ENCODE measurements around the gene SERPINE2.
A peak's percentile ranks its signal among the peaks of the same experiment; 100 is the strongest.
"Not testable (repeated sequence)": the region's sequence is repeated elsewhere in the genome, so short reads cannot be mapped to it uniquely, and the experiment has no call there.

Gene SERPINE2

DNA sequence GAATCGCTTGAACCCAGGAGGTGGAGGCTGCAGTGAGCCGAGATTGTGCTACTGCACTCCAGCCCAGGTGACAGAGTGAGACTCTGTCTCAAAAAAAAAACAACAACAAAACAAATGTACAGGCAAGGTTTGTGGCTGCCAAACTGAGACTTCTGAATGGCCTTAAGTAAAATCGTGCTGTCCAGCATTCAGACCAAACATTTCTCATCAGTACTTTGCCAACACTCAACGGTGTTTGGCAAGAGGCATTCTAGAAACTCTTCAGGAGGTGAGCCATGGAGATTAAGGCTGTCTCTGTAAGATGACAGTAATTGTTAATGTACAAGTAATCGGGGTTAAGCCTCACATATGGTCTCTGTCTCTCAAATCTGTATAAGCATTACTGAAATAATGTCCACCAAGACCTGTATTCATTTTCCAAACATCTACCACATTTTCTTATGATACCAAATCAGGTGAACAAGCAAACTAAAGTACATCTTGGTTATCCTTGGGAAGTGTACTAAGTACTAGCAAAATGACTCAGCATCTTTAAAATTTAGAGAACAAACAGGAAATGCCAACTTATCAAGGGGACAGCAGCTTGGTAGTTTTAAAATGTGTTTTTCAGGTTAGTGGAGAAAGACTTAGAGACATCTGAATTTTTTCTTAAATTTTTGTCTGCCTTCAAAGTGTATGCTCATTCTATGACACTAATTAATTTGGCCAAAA, 29.3 kb downstream of the SERPINE2 start:
- no peak for DNase-seq

DNA sequence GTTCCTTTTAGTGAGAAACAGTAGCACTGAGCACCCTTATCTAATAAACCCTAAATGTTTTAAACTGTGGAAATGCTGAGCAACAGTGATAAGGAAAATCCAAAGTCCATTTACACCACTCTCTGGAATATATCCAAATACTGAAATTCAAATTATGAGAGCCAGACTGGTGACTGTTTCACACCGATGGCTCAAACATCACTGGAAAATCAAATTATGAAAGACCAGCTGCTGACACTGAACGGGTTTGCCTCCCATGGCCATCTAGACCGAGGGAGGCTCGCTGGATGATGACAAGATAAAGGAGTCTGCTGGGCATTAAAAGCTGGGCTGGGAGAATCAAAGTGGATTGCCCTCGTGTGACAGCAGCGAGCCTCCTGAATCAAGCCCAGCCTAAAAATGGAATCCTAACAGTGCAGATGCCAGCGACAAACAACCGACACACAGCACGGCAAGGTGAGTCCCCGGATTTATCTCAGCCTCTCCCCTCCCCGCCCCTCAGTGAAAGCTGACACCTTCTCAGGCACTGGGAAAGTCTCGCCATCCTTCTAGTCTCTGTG, 30.3 kb downstream of the SERPINE2 start:
- DNase-seq: no peak

DNA sequence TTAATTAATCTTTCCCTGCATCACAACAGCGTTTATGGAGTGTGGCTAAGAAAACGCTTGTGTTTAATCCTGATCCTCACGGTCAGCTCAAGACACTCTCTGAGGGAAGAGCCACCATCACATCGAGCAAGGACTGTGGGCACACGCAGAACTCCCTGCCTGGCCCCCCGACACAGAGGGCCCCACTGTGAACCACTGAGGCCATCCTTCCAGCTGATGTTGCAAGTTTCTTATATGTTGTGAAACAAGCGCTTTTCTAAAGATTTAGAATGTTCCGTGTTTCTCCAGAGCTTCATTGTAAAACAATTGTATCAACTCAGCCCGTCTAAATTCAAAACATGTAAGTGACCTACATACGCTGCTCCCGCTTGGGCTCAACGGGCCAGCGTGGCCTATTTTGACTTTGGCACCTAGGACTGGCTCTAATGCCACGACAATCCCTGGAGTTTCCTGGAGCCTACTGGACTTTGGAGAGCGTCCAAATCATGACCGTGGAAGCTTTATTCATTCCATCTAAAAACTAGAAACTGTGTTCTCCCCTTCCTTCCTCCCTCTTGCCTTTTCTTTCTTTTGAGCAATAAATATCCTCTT, 34.9 kb downstream of the SERPINE2 start:
- DNase-seq: no peak

DNA sequence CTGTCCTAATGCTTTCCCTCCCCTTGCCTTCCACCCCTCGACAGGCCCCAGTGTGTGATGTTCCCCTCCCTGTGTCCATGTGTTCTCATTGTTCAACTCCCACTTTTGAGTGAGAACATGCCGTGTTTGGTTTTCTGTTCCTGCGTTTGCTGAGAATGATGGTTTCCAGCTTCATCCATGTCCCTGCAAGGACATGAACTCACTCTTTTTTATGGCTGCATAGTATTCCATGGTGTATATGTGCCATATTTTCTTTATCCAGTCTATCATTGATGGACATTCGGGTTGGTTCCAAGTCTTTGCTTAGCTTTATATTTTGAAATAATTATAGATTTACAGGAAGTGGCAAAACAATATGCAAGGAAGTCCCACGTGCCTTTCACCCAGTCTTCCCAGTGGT, 38.4 kb downstream of the SERPINE2 start:
- not testable (repeated sequence) for DNase-seq

DNA sequence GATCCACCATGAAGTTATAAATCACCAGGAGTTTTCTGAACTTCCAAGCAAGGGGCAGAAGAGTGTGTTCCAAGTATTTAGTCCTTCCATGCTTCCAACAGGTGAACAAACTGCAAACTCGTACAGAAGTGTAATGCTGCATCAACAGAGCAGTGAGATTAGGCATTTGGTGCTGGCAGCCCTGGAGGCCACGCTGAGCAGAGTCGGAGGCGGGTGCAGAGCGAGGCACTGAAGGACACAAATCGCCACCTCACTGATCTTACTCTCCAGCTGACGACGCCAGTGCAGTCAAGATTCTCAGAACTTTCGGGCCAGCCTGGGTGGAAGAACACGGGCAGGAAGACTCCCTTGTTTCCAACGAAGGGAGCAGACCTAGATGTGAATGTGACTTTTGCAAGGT, 39.2 kb downstream of the SERPINE2 start:
- DNase-seq: no peak

DNA sequence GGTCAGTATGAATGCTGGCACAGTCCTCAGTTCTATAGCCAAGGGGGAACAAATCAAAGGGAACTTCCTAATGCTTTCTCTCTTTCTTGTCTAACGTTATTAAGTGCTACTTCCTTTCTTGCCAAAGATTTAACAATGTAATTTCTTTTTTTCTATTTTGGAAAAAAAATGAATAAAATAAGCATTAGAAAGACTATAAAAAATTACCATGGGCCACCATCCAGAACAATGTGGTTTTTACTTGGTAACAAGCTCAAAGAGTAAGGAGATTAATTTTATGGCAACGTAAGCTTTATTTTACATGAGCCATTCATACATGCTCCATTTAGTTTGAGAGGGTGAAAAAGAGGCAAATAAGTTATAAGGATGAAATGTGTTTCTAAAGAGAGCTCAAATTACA, 40.1 kb downstream of the SERPINE2 start:
- no peak for DNase-seq

DNA sequence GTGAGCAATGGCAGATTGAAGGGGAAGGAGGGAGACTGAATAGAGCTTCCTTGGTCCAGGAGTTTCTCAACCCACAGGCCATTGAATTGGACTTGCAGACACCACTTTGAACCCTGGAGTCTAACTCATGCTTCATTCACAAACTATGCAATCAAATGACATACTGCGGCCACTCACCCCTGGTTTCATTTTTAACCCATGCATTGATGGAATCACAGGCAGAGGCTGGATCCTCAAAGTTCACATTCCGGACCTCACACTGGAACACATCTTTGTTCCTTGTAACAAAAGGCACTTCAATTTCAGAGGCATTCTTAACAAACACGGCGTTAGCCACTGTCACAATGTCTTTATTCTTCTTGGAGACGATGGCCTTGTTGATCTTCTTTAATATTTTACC, 41.1 kb downstream of the SERPINE2 start:
- no peak for DNase-seq

DNA sequence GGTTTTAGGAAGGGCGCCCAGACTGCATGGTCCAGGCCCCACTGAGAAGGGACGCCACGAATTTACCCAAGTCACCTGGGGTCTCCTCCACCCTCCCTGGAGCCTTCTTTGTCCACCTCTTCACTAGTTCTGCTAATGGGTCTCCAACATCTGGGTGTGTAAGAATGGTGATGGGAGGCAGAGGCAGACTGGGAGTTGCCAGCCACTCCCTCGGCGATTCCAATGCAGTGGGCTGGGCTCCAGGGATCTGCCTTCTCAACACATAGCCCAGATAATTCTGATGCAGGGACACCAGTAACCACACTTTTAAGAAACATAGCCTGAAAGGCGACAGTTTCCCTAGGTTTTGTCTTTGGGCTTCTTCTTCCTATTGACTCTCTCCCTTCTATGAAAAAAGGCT, 42.7 kb downstream of the SERPINE2 start:
- DNase-seq: no peak

DNA sequence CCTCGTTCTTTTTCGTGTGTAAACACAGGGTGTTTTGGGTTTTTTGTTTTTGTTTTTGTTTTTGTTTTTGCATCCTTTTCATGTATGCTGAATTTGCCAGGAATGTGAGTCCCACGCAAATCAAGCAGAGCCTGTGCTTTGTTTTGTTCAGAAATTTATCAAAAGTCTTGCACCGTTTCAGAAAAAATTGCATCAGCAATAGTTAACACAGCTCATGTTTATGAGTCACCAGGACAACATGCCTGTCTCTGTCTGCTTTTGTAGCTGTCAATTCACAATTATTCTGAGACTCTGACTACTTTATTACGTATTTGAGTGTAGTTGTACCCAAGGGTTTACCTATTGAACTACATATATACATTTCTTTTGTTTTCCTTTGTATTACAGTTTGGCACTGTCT, 43.5 kb downstream of the SERPINE2 start:
- DNase-seq: no peak

DNA sequence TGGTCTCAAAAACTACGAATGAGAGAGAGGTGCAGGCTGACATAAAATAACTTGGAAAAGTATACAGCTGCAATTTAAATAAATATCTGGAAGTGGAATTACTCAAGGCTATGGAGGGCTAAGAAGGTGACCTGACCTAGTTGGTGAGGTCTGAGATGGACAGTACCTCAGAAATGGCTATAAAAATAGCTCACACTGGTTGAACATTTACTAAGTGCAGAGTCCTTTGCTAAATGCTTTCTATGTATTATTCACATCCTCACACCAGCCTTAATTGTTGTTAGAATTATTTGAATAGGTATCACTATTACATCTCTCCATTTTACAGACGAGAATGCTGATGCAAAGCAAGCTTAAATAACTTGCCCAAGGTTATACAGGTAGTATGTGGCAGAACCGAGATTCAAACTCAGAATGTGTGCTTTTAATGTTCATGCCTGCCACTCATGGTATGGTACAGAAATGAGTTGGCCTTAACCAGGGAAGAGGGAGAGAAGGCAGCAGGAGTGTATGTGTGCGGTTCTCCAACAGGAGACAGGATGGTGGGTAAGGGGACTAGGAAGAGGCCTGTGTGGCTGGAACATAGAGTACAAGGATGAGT, 44.4 kb downstream of the SERPINE2 start:
- no peak for DNase-seq

DNA sequence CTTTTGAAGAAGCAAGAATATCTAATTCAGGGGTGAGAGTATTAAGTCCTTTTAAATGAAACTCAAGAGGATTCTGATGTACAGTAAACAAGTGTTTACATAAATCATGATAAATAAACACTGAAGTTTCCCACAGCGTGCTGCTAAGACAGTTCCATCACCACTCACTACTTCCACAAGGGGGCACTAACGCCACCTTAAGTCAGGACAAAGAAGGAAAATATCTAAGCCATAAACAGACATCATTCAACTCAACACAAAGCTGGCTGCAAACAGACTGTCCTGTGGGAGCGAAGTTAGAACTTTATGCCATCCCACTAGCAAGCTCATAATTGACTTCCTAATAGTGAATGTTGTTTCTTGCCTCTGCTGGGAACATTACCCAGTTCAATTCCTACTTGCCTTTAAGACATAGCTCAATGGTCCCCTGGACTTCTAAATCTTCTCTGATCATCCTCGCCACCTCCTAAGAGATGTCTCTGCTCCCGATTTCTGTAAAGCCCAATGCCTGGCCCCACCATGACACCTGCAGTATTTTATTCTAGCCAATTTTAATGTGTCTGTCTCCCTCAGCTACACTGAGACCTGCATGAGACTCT, 45.4 kb downstream of the SERPINE2 start:
- DNase-seq: peak; percentile 48

DNA sequence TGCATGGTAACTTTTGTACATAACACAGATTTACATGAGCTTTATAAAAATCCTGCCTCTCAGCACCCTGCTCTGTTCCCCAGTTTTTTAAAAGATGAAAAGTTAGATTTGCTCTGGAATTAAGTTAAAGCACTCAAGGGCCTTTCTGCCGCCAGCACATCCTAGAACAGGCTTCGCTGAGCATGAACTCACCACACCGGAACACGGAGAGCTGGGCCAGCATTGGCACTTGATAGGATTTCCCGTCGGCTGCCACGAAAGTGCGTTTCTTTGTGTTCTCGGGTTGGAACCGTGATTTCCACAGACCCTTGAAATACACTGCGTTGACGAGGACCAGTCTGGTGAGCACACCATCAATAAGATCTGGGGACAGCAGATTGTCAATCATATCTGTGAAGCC, 47.5 kb downstream of the SERPINE2 start:
- DNase-seq: no peak

DNA sequence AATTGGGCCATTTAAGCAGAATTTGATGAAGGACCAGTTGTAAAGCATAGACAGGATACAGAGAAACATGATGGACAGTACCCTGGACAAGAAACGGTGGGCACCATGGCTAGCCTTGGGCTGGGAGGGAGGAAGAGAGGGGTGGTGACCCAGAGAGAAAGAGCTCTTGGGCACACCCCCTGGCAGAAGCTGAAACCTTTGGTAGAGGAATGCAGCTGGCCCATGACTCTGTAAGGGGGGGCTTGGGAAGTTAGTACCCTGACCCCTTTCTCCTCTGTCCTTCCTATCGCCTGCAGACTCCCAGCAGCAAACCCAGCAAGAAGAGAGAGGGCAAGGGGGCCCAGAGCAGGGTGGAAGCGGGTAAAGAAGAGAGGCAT, 49.2 kb downstream of the SERPINE2 start:
- no peak for DNase-seq

DNA sequence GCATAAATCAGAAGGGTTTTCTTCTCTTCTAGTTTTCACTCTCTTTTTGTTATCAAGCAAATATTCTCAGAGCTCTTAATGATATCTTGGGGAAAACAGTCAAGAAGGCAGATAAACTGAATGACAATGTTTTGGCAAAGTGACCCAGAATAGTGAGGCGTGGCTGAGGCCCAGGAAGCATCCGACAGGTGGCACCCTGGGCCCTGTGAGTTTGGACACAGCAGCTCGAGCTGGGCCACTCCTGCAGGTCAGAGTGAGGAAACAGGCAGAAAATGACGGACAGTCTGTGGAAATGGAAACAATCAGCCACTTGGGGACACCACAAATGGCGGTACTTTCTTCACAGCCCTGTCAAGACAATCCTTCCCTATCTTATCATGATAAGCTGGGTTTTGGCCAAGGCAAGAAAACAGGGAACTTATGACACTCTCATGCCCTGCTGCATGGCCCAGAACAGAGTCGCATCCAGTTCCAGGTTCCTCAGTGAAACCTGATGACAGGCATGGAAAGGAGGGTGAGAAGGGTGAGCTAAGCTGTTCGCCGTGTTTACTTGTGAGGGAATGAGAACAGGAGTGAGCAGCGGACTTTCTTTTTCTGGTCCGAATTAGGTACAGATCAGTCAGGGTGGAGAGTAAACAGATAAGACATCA, 49.8 kb downstream of the SERPINE2 start:
- no peak for DNase-seq

DNA sequence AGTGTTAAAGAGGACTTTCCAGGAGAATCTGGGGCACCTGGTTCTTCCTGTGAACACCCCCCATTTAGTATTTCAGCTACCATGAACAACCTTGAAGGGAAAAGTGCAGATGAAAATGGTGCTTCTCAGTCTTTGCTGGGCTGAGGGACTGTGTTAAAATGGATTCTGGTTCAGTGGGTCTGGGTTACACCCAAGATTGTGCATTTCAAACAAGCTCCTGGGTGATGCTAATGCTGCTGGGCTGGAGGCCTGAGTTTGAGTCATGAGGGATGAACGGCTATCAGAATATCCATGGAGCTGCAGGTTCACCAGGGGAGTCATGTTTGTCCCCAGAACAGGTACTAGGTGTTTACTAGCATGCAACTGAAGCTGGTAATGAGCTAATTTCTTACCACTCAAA, 57.8 kb downstream of the SERPINE2 start:
- DNase-seq: no peak

DNA sequence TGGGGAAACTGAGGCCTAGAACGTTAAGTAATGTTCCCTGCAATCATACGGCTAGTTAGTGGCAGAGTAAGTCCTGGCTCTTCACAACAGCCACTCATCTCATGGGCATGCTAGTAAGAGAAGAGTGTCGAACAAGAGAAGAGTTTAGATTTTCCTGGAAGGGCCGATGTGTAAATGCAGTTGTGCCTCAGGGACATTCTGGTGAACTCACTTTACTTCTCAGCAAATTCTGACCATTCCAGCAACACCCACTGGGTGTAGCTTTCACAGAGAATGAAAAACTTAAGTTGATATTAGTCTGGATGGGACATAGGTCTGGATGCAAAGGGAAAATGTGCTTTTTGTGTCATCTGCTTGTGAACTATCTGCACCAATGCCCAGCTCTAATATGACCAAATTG, 58.3 kb downstream of the SERPINE2 start:
- DNase-seq: no peak

DNA sequence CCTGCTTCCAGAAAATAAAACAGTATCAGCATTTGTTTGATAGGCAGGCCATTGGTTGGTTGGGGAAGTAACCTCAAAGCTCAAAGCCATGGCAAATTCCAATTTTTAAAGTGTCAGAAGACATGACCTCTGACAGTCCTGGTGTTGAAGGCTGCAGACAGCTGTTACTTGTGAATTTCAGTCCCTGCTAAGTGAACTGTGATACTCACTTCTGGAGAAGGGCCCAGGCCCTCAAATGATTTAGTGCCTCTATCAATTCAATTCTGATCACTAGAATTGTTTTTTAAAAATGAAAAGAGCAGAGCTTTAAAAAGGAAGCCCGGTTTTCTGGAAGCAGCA, 58.7 kb downstream of the SERPINE2 start:
- DNase-seq: no peak

DNA sequence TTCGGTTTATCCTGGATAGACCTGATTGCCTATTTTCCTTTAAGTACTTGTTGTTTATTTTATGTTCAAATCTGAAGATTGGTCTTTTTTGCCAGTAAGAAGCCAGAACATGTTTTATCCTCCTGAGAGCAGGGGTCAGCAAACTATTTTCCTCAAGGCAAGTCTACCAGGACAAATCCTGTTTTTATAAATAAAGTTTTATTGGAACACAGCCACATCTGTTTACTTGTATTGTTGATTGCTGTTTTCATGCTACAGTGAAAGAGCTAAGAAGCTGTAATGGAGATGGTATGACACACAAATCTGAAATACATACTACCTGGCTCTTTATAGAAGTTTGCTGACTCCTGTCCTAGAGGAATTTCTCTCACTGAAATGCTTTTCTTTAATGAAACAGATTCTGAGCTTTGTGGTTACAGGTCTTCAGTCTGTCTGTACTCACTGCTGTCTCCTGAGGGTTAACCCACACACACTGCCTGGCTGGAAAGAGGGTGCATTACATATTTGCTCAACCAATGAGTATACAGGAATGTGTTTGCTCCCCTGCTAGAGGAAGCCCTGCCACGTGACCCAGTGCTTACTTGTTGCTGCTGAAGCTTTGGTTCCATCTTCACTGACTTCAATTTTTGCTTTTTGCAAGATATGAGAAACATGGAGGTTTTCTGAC, 59.2 kb downstream of the SERPINE2 start:
- DNase-seq: no peak

DNA sequence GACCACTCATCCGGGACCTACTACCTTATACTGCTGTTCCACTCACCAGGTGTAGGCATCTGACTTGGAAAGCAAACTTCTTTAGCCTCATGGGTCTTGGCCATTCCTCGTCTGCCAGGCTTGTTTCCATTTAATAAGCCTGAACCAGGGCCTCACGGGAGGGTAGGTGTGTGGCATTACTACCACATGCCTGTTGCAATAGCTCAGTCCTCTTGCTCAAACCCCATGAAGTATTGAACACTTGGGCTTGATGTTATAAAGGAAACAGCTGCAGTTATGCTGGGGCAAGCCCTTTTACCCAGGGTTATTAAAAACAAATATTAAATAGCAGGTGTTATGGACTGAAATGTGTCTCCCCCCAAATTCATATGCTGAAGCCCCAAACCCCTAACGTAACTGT, 60.6 kb downstream of the SERPINE2 start:
- DNase-seq: no peak

DNA sequence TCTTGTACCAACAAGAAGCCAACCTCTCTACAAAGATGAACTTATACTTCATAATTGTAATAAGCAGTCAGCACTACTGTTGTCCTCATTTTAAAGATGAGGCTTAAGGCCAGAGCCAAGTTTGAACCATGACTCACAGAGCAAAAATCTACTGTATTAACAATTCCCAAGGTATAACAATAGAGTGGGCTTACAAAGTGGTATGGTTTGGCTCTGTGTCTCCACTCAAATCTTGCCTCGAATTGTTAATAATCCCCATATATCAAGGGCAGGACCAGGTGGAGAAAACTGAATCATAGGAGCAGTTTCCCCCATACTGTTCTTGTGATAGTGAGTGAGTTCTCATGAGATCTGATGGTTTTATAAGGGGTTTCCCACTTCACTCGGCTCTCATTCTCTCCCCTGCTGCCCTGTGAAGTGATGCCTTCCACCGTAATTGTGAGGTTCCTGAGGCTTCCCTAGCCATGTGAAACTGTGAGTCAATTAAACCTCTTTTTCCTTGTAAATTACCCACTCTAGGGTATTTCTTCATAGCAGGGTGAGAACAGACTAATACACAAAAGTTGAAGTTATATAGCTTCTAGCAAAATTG, 62.4 kb downstream of the SERPINE2 start:
- DNase-seq: no peak

DNA sequence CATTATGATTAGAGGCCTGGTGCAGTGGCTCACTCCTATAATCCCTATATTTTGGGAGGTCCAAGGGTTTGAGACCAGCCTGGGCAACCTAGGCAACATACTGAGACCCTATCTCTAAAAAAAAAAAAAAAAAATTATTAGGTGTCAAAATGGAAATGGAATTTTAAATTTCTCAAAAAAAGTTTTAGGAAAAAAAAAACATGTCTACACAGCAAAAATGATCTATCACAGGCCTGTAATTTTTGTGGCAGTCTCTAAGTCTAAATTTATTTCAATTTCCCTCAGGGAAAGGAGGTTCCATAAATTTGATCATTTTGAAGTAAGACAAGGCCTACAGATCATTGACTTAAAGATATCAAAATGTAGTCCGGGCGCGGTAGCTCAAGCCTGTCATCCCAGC, 65.5 kb downstream of the SERPINE2 start:
- no peak for DNase-seq

DNA sequence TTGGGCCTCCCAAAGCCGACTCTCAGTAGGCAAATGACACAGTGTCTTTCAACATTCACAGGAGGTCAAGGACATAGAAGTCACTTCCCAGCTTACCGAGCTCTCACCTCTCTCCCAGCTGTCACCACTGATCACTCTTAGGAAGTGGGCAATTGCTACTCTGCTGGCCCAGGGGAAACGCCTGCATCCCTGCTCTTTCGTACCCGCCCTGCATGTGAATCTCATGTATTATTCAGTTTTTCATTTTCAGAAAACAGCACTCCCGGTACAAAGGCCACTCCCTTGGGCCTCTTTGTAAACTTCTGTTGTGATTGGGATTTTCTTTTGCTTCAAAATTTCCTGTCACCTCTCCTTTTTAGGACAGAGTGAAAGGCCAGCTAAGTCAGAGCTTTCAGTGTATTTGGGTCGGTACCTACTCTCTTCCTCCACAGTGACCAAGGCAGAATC, 66.4 kb downstream of the SERPINE2 start:
- DNase-seq: no peak

DNA sequence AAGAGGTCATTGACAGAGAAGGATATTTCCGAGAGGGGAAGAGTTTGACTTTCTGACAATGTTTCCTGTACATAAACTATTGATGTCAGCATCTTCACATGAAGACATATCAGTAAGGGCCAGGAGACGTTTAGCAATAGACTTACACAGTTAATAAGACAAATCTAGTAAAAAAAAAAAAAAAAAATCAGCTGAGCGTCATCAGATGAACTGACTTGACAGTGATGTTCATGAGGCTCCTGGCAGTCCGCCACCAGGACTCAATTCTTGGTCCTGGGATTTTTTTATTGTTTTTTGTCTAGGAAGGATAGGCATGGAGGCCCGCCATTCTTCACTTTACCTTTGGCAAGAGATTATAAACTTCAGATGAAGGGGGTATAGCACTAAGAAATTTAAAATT, 67.4 kb downstream of the SERPINE2 start:
- DNase-seq: no peak
